ENCODE data around the gene DGKI.

DNA sequence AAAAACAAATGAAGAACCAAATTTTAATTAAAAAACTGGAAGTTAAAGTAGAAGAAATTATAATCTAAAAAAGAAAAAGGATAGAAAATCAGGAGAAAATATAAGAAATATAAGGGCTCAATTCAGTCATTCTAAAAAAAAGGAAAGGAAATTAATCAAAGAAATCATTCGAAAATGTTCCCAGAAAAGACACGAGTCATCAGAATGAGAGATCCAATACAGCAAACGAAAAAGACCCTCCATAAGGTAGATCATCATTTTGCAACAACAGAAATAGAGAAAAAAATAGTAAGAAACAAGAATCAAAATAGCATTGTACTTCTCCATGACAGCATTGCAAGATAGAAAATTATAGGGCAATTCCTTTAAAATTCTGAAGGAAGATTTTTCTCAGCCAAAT is 22.5 kb upstream of the DGKI start:
- TF ChIP-seq, protein P1, sequence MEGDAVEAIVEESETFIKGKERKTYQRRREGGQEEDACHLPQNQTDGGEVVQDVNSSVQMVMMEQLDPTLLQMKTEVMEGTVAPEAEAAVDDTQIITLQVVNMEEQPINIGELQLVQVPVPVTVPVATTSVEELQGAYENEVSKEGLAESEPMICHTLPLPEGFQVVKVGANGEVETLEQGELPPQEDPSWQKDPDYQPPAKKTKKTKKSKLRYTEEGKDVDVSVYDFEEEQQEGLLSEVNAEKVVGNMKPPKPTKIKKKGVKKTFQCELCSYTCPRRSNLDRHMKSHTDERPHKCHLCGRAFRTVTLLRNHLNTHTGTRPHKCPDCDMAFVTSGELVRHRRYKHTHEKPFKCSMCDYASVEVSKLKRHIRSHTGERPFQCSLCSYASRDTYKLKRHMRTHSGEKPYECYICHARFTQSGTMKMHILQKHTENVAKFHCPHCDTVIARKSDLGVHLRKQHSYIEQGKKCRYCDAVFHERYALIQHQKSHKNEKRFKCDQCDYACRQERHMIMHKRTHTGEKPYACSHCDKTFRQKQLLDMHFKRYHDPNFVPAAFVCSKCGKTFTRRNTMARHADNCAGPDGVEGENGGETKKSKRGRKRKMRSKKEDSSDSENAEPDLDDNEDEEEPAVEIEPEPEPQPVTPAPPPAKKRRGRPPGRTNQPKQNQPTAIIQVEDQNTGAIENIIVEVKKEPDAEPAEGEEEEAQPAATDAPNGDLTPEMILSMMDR (IDR thresholded peaks at IDR 0.05; ENCODE audit: low read length): no peak
- TF ChIP-seq EZH2 (IDR thresholded peaks at IDR 0.05; ENCODE audit: borderline replicate concordance, low read length): no peak
